ENCODE results near the gene FGF12.
"Not testable (repeated sequence)": the region's sequence is repeated elsewhere in the genome, so short reads cannot be mapped to it uniquely, and the experiment has no call there.

The FGF12 gene

DNA sequence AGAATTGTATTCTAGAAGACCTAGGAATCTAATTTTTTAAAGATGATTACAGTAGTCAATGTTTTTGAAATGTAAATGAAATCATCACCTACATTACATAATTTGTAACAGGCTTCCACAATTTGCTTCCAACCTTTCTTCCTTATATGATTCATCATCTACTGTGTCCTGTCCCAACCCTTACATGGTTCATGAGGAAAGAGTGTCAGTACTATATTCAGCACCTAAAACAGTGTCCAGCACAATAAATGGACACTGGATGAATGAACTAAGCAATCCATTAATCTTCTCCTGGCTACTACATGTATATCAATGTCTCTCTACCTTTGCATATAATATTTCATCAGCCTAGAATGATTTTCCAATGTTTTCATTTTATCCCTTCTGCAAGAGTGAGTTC lies 12.2 kb downstream of the FGF12 start:
- ATAC-seq, result no peak
- TF ChIP-seq ZFP3 (CRISPR knock-in tag; IDR thresholded peaks at IDR 0.05), result no peak

DNA sequence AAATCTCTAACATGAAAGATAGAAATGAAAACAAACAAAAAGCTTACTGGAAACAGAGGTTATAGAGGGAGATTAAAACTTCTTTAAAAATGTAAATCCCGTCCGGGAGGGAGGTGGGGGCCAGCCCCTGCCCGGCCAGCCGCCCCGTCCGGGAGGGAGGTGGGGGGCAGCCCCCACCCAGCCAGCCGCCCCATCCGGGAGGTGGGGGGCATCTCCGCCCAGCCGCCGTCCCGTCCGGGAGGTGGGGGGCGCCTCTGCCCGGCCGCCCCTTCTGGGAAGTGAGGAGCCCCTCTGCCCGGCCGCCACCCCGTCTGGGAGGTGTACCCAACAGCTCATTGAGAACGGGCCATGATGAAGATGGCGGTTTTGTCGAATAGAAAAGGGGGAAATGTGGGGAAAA lies 16.2 kb downstream of the FGF12 start:
- ATAC-seq, result not testable (repeated sequence)

DNA sequence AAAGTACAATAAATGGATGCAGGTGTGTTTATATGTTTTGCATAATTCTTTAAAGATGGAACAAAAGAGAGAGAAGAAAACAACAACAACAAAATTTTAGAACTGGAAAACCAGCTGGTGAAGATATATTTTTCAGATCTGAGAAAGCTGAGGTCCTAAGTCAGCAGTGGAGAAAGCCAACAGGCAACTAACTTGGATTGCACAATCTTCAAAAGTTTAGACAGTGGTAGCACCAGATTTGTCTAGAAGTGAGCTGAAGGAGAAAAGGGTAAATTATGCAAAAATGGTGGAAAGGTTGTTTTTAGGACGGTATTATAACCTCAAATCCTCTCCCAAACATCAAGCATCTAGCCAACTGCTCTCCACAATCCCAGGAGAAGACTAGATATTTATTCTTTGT lies 17.0 kb downstream of the FGF12 start:
- no peak for TF ChIP-seq ARNTL (CRISPR knock-in tag; IDR thresholded peaks at IDR 0.05; ENCODE audit: borderline replicate concordance, low read depth)
- no peak for TF ChIP-seq OSR1 (CRISPR knock-in tag; IDR thresholded peaks at IDR 0.05)
- TF ChIP-seq SNAI2 (CRISPR knock-in tag; IDR thresholded peaks at IDR 0.05), result no peak
- no peak for TF ChIP-seq ZNF8 (CRISPR knock-in tag; IDR thresholded peaks at IDR 0.05)
- no peak for TF ChIP-seq ESRRG (CRISPR knock-in tag; IDR thresholded peaks at IDR 0.05)
- TF ChIP-seq CSDC2 (CRISPR knock-in tag; IDR thresholded peaks at IDR 0.05), result no peak
- TF ChIP-seq, protein P1, sequence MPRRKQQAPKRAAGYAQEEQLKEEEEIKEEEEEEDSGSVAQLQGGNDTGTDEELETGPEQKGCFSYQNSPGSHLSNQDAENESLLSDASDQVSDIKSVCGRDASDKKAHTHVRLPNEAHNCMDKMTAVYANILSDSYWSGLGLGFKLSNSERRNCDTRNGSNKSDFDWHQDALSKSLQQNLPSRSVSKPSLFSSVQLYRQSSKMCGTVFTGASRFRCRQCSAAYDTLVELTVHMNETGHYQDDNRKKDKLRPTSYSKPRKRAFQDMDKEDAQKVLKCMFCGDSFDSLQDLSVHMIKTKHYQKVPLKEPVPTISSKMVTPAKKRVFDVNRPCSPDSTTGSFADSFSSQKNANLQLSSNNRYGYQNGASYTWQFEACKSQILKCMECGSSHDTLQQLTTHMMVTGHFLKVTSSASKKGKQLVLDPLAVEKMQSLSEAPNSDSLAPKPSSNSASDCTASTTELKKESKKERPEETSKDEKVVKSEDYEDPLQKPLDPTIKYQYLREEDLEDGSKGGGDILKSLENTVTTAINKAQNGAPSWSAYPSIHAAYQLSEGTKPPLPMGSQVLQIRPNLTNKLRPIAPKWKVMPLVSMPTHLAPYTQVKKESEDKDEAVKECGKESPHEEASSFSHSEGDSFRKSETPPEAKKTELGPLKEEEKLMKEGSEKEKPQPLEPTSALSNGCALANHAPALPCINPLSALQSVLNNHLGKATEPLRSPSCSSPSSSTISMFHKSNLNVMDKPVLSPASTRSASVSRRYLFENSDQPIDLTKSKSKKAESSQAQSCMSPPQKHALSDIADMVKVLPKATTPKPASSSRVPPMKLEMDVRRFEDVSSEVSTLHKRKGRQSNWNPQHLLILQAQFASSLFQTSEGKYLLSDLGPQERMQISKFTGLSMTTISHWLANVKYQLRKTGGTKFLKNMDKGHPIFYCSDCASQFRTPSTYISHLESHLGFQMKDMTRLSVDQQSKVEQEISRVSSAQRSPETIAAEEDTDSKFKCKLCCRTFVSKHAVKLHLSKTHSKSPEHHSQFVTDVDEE (CRISPR knock-in tag; IDR thresholded peaks at IDR 0.05), result no peak
- TF ChIP-seq TCF4 (CRISPR knock-in tag; IDR thresholded peaks at IDR 0.05; ENCODE audit: borderline replicate concordance), result no peak
- no peak for TF ChIP-seq ZNF70 (CRISPR knock-in tag; IDR thresholded peaks at IDR 0.05)
- TF ChIP-seq ZC3H10 (CRISPR knock-in tag; IDR thresholded peaks at IDR 0.05), result no peak
- TF ChIP-seq, protein P2, sequence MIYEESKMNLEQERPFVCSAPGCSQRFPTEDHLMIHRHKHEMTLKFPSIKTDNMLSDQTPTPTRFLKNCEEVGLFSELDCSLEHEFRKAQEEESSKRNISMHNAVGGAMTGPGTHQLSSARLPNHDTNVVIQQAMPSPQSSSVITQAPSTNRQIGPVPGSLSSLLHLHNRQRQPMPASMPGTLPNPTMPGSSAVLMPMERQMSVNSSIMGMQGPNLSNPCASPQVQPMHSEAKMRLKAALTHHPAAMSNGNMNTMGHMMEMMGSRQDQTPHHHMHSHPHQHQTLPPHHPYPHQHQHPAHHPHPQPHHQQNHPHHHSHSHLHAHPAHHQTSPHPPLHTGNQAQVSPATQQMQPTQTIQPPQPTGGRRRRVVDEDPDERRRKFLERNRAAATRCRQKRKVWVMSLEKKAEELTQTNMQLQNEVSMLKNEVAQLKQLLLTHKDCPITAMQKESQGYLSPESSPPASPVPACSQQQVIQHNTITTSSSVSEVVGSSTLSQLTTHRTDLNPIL (CRISPR knock-in tag; IDR thresholded peaks at IDR 0.05; ENCODE audit: low read depth), result no peak
- ATAC-seq, result no peak

DNA sequence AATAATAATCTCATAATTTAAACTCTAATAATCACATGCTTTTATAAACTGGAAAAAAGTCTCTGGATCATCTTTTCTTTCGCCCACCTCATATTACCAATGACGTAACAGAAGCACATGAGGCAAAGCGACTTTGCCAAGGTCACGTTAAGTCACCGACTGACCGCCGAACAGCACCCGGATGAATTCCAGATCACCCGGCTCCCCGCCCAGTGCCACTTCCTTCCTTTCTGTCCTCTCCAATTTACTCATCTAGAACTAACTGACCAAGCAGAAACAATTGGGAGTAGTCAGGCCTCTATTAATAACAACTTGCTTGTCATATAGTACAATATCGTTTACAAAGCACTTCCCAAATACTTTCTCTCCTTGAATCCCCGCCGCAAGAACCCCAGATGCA lies 21.1 kb downstream of the FGF12 start:
- ATAC-seq, result no peak
- TF ChIP-seq, protein P1 (CRISPR knock-in tag; IDR thresholded peaks at IDR 0.05), result no peak
- TF ChIP-seq ZNF565 (CRISPR knock-in tag; conservative IDR thresholded peaks at IDR 0.05; ENCODE audit: low read depth) (no peak), ZNF70 (CRISPR knock-in tag; IDR thresholded peaks at IDR 0.05) (no peak), PPARA (CRISPR knock-in tag; IDR thresholded peaks at IDR 0.05; ENCODE audit: borderline replicate concordance) (no peak), ISL1 (CRISPR knock-in tag; IDR thresholded peaks at IDR 0.05) (no peak), ARNTL (CRISPR knock-in tag; IDR thresholded peaks at IDR 0.05; ENCODE audit: borderline replicate concordance, low read depth) (no peak)
- TF ChIP-seq, protein P3, sequence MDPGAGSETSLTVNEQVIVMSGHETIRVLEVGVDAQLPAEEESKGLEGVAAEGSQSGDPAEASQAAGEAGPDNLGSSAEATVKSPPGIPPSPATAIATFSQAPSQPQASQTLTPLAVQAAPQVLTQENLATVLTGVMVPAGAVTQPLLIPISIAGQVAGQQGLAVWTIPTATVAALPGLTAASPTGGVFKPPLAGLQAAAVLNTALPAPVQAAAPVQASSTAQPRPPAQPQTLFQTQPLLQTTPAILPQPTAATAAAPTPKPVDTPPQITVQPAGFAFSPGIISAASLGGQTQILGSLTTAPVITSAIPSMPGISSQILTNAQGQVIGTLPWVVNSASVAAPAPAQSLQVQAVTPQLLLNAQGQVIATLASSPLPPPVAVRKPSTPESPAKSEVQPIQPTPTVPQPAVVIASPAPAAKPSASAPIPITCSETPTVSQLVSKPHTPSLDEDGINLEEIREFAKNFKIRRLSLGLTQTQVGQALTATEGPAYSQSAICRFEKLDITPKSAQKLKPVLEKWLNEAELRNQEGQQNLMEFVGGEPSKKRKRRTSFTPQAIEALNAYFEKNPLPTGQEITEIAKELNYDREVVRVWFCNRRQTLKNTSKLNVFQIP (CRISPR knock-in tag; IDR thresholded peaks at IDR 0.05; ENCODE audit: borderline replicate concordance, low read depth), result no peak
- TF ChIP-seq, protein P4, sequence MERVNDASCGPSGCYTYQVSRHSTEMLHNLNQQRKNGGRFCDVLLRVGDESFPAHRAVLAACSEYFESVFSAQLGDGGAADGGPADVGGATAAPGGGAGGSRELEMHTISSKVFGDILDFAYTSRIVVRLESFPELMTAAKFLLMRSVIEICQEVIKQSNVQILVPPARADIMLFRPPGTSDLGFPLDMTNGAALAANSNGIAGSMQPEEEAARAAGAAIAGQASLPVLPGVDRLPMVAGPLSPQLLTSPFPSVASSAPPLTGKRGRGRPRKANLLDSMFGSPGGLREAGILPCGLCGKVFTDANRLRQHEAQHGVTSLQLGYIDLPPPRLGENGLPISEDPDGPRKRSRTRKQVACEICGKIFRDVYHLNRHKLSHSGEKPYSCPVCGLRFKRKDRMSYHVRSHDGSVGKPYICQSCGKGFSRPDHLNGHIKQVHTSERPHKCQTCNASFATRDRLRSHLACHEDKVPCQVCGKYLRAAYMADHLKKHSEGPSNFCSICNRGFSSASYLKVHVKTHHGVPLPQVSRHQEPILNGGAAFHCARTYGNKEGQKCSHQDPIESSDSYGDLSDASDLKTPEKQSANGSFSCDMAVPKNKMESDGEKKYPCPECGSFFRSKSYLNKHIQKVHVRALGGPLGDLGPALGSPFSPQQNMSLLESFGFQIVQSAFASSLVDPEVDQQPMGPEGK (CRISPR knock-in tag; IDR thresholded peaks at IDR 0.05; ENCODE audit: borderline replicate concordance), result no peak
- TF ChIP-seq, protein P2 (CRISPR knock-in tag; IDR thresholded peaks at IDR 0.05; ENCODE audit: low read depth), result no peak
